ENCODE results near the gene CERS6. TPM values are rescaled to one million over a fixed set of nuclear protein-coding genes. Genes with fewer than 3 reads are reported as not detected.

Gene CERS6
- total RNA-seq, 2 donors from 2014 or later: 7.7 to 21.5 TPM

- Mint-ChIP-seq H3K27ac (peak overlapping the region; percentile 4), H3K4me3 (no peak overlapping the region), H3K4me1 (peaks cover 12% of the 10 kb centered on the region), H3K27me3 (no peaks in the 10 kb centered on the region), H3K36me3 (ENCODE audit: low read depth) (no peaks in the 10 kb centered on the region), H3K9me3 (no peaks in the 10 kb centered on the region)
- ATAC-seq (replicated peaks): no peak
These were observed 280.8 kb downstream of the CERS6 start for GRCh38 chr2:168736649-168737445.

- no peak overlapping the region for H3K27ac Mint-ChIP-seq
- peaks cover 12% of the 10 kb centered on the region for H3K4me1 Mint-ChIP-seq
- H3K27me3 Mint-ChIP-seq: no peaks in the 10 kb centered on the region
- no peaks in the 10 kb centered on the region for H3K36me3 Mint-ChIP-seq (ENCODE audit: low read depth)
- no peak for ATAC-seq (replicated peaks)
- no peaks in the 10 kb centered on the region for H3K9me3 Mint-ChIP-seq
- H3K4me3 Mint-ChIP-seq: no peak overlapping the region
These were observed 282.0 kb downstream of the CERS6 start for GRCh38 chr2:168738062-168738461.

GRCh38 chr2:168740360-168740759, 284.3 kb downstream of the CERS6 start:
- no peaks in the 10 kb centered on the region for H3K36me3 Mint-ChIP-seq (ENCODE audit: low read depth)
- H3K27ac Mint-ChIP-seq: no peak overlapping the region
- H3K4me3 Mint-ChIP-seq: no peak overlapping the region
- no peaks in the 10 kb centered on the region for H3K27me3 Mint-ChIP-seq
- peaks cover 12% of the 10 kb centered on the region for H3K4me1 Mint-ChIP-seq
- no peak for ATAC-seq (replicated peaks)
- no peaks in the 10 kb centered on the region for H3K9me3 Mint-ChIP-seq

GRCh38 chr2:168740788-168741187, 284.7 kb downstream of the CERS6 start:
- Mint-ChIP-seq H3K27ac (no peak overlapping the region), H3K36me3 (ENCODE audit: low read depth) (no peaks in the 10 kb centered on the region), H3K9me3 (no peaks in the 10 kb centered on the region), H3K4me3 (no peak overlapping the region), H3K4me1 (peaks cover 12% of the 10 kb centered on the region), H3K27me3 (no peaks in the 10 kb centered on the region)
- ATAC-seq (replicated peaks): no peak

- no peaks in the 10 kb centered on the region for H3K36me3 Mint-ChIP-seq (ENCODE audit: low read depth)
- H3K27me3 Mint-ChIP-seq: no peaks in the 10 kb centered on the region
- no peak overlapping the region for H3K4me3 Mint-ChIP-seq
These were observed 286.3 kb downstream of the CERS6 start for GRCh38 chr2:168742258-168742932.

GRCh38 chr2:168744844-168745243, 288.8 kb downstream of the CERS6 start:
- peak; percentile 49 for ATAC-seq (replicated peaks)
- Mint-ChIP-seq H3K9me3 (no peaks in the 10 kb centered on the region), H3K36me3 (ENCODE audit: low read depth) (no peaks in the 10 kb centered on the region), H3K27me3 (no peaks in the 10 kb centered on the region), H3K4me1 (peaks cover 24% of the 10 kb centered on the region), H3K4me3 (no peak overlapping the region), H3K27ac (no peak overlapping the region)

More at GRCh38 chr2:168742258-168742932, 286.3 kb downstream of the CERS6 start:
- H3K27ac Mint-ChIP-seq: no peak overlapping the region
- peaks cover 12% of the 10 kb centered on the region for H3K4me1 Mint-ChIP-seq
- no peak for ATAC-seq (replicated peaks)
- no peaks in the 10 kb centered on the region for H3K9me3 Mint-ChIP-seq

GRCh38 chr2:168748461-168748860, 292.4 kb downstream of the CERS6 start:
- ATAC-seq (replicated peaks): no peak
- no peaks in the 10 kb centered on the region for H3K9me3 Mint-ChIP-seq
- peaks cover 36% of the 10 kb centered on the region for H3K4me1 Mint-ChIP-seq
- H3K4me3 Mint-ChIP-seq: no peak overlapping the region
- no peak overlapping the region for H3K27ac Mint-ChIP-seq
- H3K27me3 Mint-ChIP-seq: no peaks in the 10 kb centered on the region
- H3K36me3 Mint-ChIP-seq (ENCODE audit: low read depth): no peaks in the 10 kb centered on the region

- H3K4me1 Mint-ChIP-seq: peaks cover 36% of the 10 kb centered on the region
- no peaks in the 10 kb centered on the region for H3K9me3 Mint-ChIP-seq
- no peaks in the 10 kb centered on the region for H3K27me3 Mint-ChIP-seq
- H3K4me3 Mint-ChIP-seq: peak overlapping the region; percentile 1
- H3K27ac Mint-ChIP-seq: no peak overlapping the region
- ATAC-seq (replicated peaks): no peak
- H3K36me3 Mint-ChIP-seq (ENCODE audit: low read depth): no peaks in the 10 kb centered on the region
These were observed 293.2 kb downstream of the CERS6 start for GRCh38 chr2:168749297-168749696.

- Mint-ChIP-seq H3K4me3 (peak overlapping the region; percentile 44), H3K36me3 (ENCODE audit: low read depth) (no peaks in the 10 kb centered on the region), H3K27me3 (no peaks in the 10 kb centered on the region), H3K9me3 (no peaks in the 10 kb centered on the region), H3K27ac (peak overlapping the region; percentile 74), H3K4me1 (peaks cover 36% of the 10 kb centered on the region)
- peak; percentile 99 for ATAC-seq (replicated peaks)
These were observed 295.1 kb downstream of the CERS6 start for GRCh38 chr2:168751104-168751740.

- Mint-ChIP-seq H3K27me3 (no peaks in the 10 kb centered on the region), H3K27ac (no peak overlapping the region), H3K4me1 (peaks cover 43% of the 10 kb centered on the region), H3K9me3 (peaks cover 3% of the 10 kb centered on the region), H3K36me3 (ENCODE audit: low read depth) (no peaks in the 10 kb centered on the region), H3K4me3 (no peak overlapping the region)
- no peak for ATAC-seq (replicated peaks)
These were observed 296.3 kb downstream of the CERS6 start for GRCh38 chr2:168752361-168752760.

- no peak overlapping the region for H3K4me3 Mint-ChIP-seq
- peaks cover 3% of the 10 kb centered on the region for H3K9me3 Mint-ChIP-seq
- no peak for ATAC-seq (replicated peaks)
- no peaks in the 10 kb centered on the region for H3K36me3 Mint-ChIP-seq (ENCODE audit: low read depth)
- H3K27me3 Mint-ChIP-seq: no peaks in the 10 kb centered on the region
- no peak overlapping the region for H3K27ac Mint-ChIP-seq
- H3K4me1 Mint-ChIP-seq: peaks cover 46% of the 10 kb centered on the region
These were observed 297.8 kb downstream of the CERS6 start for GRCh38 chr2:168753765-168754329.

GRCh38 chr2:168757223-168757622, 301.2 kb downstream of the CERS6 start:
- H3K4me1 Mint-ChIP-seq: peaks cover 23% of the 10 kb centered on the region
- H3K9me3 Mint-ChIP-seq: peaks cover 3% of the 10 kb centered on the region
- no peaks in the 10 kb centered on the region for H3K27me3 Mint-ChIP-seq
- H3K27ac Mint-ChIP-seq: peak overlapping the region; percentile 29
- ATAC-seq (replicated peaks): no peak
- H3K36me3 Mint-ChIP-seq (ENCODE audit: low read depth): no peaks in the 10 kb centered on the region
- H3K4me3 Mint-ChIP-seq: peak overlapping the region; percentile 35

- ATAC-seq (replicated peaks): peak; percentile 66
- H3K27ac Mint-ChIP-seq: no peak overlapping the region
- peaks cover 20% of the 10 kb centered on the region for H3K4me1 Mint-ChIP-seq
- H3K27me3 Mint-ChIP-seq: no peaks in the 10 kb centered on the region
- no peaks in the 10 kb centered on the region for H3K36me3 Mint-ChIP-seq (ENCODE audit: low read depth)
- no peak overlapping the region for H3K4me3 Mint-ChIP-seq
- peaks cover 3% of the 10 kb centered on the region for H3K9me3 Mint-ChIP-seq
These were observed 303.1 kb downstream of the CERS6 start for GRCh38 chr2:168758970-168759820.

GRCh38 chr2:168765401-168765800, 309.3 kb downstream of the CERS6 start:
- no peaks in the 10 kb centered on the region for H3K9me3 Mint-ChIP-seq
- no peak overlapping the region for H3K4me3 Mint-ChIP-seq
- H3K36me3 Mint-ChIP-seq (ENCODE audit: low read depth): peaks cover 11% of the 10 kb centered on the region
- no peaks in the 10 kb centered on the region for H3K4me1 Mint-ChIP-seq
- H3K27me3 Mint-ChIP-seq: no peaks in the 10 kb centered on the region
- ATAC-seq (replicated peaks): no peak
- H3K27ac Mint-ChIP-seq: no peak overlapping the region

Measured in activated T-helper 17 cell treated with anti-CD3 and anti-CD28 coated beads, Interleukin-2, amount 50 U/mL, for 72 hours (primary cell).